SHP77 treated with DMSO at 0.1 percent for 48 hours (cell line): ENCODE results near the gene MRGPRG.

Source experiments
- DNase-seq: peaks from one replicate; lab custom pipeline; 2025; lab: John Stamatoyannopoulos, UW

MRGPRG gene

DNA sequence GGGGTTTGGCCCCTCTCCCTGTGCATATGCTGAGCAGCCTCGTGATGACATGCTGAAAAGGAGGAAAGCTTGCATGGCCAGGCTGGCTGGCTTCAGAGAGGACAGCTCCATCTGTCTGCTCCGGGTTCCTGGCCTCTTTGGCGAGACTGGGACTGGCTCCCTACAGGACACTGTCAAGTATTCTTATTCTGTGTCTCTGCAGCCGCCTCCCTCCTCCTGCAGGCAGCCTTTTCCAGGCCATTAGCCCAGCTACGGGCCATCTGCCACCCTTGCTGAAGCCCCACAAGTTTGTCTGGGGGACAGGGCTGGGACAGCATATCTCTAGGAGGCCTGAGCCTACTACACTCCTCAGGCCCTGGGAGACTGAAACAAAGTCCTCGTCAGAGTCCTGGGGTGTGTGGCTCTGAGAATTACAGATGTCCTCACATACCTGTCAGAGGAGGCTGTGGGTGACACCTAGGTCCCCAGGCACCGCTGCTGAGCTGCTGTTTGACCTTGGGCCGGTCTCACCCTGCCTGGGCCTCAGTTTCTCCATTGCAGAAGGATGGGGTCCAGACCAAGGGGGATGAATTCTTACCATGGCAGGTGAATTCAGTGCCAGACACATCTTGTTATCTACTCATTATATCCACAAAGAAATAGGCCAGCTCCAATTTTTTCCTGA lies 11.0 kb downstream of the MRGPRG start:
- DNase-seq = no peak

- DNase-seq = no peak
Measured at GRCh38 chr11:3206922-3207204, 11.8 kb downstream of the MRGPRG start.

- no peak for DNase-seq
Measured at GRCh38 chr11:3206156-3206921, 12.3 kb downstream of the MRGPRG start.

DNA sequence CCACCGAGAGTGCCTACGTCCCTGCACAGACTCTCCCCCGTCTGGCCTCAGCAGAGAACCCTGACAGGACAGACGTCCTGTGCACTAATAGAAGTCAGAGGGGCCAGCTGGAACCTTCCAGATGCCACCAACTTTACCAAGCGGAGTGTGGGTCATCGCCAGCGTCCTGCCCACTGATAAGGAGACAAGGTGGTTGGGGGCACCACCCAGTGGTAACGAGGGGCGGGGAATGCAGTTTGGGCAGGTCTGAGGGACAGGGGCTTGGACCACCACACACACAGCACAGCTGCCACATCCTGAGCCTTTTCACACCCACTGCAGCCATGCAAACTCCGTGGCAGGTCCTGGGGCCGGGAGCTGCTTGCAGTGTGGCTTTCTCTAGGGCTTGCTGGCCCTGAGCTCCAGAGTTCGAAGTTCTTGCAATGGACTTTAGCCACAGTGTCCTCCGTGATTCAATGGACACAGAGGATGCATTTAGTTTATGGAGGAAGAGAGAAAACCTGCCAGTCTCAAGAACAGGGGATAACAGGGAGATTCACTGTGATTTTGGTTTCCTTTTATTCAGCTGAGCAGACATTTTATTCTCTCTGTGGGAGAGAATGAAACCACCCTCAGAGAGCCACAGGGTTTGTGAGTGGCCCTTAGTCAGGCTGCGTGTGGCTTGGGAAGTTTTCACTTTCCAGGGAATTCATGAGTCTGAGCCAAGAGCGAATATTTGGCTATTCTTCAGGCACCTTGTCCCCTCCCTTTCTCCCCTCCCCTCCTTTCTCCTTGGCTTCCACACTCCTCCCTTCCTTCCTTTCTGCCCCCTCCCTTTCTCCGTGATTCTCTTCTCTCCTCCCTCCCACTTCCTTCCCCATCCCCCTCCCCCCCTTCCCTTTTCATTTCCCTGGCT lies 13.1 kb downstream of the MRGPRG start:
- DNase-seq = no peak

DNA sequence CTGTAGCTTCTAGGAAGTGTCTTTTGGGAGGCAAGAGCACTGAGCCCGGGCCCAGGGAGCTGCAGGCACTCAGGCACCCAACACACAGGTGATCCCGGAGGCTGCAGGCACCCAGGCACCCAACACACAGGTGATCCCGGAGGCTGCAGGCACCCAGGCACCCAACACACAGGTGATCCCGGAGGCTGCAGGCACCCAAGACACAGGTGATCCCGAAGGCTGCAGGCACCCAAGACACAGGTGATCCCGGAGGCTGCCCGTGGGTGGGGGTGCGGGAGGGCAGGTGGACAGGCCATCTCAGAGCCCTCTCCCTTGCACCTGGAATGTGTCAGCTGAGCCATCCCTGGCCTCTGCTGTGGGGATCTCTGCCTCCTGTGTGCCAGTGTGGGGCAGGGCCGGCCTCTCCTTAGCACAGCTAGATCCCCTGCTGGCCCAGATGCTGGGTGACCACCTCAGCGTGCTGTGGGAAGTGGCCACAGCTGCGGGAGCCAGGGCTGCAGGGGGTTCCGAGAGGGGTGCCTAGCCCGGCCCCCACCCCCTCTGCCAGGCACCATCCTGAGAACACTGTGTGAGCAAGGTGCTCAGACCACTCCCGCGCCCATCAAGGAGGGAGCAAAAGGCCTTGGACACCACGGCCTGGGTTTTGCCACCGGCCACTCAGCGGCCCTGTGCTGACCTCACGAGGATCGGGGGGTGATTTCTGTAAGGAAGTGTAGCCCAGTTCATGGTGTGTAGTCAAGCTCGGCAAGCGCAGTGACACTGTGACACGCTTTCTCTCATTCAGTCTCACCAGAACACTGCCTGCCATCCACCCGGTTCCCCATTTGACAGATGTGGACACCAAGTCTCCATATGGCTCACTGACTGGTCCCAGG lies 14.2 kb downstream of the MRGPRG start:
- DNase-seq = no peak

DNA sequence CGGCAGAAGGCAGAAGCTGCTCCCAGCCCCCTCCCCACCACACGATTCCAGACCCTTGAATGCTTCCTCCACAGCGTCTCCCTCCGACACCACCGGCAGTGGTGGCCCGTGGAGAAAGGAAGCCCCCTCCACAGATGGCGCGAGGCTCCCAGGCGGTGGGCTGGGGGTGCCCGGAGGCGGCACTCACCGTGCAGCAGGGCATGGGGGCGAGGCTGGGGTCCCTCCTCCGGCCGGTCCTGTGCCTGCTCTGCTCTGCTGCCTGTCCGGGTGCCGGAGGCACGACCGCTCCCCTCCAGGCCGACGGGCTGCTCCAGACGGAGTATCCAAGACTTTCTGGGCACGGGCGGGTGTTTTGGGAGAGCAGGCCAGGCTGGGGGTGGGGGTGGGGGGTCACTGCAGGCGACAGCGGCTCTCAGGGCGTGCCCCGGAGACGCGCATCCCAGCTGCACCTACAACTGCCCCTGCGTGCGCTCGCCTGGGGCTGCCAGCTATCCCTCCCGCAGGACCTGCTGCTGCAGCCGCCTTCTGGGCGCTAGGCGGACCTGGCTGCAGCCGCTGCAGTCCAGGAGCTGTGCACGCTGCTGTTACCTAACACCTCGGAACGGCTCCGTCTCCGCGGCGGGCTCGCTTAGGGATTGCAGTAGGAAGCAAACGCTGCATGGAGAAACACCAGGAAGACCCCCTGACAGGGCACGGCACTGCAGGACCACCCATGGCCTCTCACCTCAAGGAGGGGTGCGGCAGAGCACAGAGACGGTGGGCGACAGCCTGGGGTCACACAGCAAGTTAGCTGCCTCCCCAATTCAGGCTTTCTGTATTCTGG lies 15.2 kb downstream of the MRGPRG start:
- DNase-seq = no peak

DNA sequence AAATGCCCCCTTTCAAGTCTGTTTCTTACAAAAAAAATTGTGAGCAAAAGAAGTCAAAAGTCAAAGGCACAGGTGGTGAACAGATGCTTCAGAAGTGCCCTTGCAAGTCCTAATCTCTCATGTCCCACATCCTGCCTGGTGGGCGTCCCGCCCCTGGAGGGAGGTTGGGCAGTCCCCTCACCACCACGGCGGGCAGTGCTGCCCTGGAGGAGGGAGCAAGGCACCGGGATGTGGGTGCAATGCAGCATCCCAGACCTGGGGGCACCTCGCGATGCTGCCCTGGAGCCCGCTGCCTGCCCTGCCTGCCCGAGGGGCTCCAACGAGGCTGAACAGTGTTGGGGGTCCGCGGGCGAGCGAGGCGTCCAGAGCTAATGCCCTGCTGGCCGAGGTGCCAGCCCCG lies 15.9 kb downstream of the MRGPRG start:
- no peak for DNase-seq

- DNase-seq = no peak
Measured at GRCh38 chr11:3202305-3202704, 16.3 kb downstream of the MRGPRG start.

DNA sequence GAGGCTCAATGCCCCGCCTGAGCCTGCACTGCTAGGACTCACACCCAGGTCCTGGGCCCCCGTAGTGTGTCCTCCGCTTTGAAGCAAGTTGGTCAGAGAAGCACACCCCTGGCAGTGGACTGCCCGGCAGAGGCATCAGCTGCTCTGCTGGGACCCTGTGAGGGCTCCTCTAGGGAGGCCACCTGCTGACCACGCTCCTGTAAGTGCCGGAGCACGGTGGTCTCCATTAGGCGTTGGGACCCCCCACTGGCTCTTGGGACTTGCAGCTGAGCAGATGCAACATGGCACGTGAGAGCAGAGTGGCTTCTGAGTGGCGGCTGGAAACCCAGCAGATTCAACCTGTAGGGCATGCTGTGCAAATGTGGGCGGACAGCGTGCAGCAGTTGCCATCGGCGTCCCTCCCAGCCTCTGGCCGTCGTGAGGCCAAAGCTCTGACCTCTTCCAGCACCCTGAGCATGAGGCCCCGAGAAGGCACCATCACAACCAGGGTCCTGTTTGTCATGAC lies 16.9 kb downstream of the MRGPRG start:
- DNase-seq = no peak

DNA sequence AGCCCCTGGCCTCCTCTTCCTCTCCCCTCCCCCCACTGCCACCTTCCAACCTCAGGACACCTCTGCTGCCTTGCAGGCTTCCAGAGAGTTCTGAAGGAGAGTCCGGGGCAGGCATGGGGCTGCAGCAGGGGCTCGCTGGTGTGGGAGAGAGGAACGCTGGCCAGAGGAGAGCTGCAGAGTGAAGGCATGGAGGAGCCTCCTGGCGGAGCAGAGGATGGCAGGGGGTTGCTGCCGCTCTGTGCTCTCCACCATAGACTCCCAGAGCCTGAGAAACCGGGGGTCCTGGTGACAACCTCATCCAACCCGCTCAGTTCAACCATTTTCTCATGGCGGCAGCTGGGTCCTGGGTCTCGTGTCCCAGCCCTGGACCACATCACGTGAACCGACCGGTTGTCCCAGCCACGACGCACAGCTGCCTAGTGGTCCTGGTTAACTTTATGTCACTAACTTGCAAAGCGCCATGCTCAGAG lies 17.5 kb downstream of the MRGPRG start:
- DNase-seq = no peak

GRCh38 chr11:3200388-3201111 lies 18.1 kb downstream of the MRGPRG start:
- no peak for DNase-seq

DNA sequence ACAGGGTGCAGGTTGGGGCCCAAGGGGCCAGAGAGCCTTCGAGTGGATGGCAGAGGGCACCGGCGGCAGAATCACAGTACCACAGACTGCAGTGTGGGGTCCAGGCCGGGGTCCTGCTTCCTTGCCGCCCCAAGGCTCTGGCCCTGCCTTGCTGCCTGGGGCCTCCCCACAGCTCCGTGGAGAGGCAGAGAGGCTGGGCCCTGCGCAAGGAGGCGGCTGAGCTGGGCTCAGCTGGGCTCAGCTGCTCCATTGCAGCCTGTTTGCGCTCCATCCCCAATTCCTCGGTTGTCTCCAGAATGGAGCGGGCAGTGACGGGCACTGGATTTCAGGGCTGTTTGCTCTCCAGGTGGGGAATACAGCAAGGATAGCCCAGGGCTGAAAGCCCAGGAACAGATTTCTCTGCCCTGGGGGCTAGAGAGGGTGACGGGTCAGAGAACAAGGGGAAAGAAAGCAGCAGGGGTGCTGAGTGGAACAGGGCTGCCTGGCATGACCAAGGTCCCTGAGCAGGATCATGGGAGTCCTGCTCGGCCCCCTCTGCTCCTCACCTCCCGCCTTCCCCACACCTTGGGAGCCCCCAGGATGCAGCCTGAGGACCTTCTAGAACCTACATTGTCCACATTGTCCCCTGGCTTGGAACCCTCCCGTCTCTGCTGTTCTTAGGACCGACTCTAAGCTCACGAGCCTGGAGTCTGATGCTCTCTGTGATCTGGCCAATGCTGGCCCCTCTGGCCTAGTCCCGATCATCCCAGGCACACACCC lies 18.9 kb downstream of the MRGPRG start:
- no peak for DNase-seq

DNA sequence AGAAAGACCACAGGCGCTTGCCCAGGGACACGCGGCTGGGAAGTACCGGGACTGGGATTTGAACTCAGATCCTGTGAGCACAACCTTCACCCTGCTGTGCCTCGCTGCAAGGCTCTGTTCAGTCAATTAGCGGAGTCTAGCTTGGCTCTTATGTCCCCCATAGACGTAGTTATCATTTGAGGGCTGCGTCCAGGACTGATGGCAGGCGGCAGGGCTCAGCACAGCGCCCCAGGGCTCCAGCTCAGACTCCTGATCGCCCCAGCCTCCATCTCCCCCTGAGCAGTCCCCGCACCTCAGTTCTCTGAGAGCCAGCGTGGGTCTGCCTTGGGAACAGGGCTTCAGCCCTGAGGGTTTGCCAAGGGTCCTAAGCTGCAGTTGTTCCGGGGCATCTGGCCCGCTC lies 19.8 kb downstream of the MRGPRG start:
- DNase-seq = no peak

DNA sequence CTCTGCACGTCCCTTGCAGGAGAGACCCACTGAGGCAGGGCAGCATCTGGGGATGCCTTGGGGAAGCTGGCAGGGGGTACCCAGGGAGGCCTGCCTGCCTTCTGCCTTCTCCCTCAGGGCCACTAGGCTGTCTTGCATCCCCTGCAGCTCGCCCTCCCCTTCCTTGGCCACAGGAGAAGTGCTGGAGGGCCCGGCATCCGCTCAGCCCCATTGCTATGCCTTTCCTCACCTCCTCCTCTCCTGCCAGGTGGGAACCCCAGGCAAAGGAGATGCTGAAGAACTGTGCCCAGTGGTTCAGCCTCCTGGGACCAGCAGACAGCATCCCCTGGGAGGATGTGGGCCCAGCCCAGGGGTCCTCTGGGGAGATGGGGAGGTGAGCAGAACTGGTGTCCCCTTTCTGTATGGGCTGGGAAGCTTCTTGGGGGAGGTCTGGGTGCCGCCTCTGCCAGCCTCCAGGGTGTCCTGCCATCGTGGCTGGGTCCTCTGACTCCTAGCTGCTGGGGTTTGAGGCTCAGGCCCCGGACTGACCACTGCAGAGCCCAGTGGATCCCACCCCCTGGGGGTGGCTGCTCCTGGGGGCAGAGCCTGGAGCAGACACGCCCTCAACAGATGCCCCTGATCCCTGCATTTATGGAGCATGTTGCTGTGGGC lies 20.6 kb downstream of the MRGPRG start:
- no peak for DNase-seq

GRCh38 chr11:3197044-3197695 lies 21.4 kb downstream of the MRGPRG start:
- no peak for DNase-seq

- DNase-seq = no peak
Measured at GRCh38 chr11:3196161-3197043, 22.2 kb downstream of the MRGPRG start.
